ENCODE measurements around the gene MGA.

MGA gene

DNA sequence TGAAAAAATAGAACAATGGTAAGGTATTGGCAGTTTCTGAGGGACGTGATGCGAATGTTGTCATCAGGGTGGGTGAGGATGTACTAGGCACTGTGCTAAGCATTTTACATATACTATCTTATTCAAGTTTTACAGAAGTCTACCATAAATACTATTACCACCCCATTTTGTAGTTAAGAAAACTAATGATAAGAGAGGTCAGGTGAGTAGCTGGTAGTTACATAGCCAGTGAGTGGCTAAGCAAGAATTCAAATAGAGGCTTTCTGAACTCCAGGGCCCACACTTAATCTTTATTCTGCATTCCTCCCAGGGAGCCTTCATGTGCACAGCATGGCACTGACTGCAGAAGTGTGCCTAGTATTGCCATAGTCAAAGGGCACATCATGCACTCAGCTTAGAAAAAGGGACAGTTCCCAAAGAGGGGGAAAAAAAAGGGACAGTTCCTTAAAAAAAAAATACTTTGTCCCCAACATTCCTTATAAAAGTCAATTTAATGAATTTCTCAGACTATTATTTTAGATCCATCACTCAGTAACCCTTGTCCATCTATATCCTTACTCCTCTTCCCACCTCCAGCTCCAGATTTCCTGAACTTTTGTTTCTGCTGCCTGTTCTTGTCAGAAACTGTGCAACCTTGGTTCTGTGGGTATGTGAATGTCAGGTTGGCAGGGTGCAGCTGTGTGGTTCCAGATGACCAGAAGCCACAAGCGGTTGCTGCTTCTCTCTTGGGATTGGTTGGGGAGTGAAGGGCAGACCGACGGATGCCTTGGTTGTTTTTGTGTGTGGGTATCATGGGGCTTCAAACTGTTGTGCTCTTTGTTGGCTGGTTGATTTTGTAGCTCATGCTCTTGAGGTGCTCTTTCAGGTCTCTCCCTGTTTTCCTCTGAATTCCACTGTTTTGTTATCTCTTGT lies 122.4 kb downstream of the MGA start:
- no peak for DNase-seq (ENCODE audit: low read depth in 2 of 2)

DNA sequence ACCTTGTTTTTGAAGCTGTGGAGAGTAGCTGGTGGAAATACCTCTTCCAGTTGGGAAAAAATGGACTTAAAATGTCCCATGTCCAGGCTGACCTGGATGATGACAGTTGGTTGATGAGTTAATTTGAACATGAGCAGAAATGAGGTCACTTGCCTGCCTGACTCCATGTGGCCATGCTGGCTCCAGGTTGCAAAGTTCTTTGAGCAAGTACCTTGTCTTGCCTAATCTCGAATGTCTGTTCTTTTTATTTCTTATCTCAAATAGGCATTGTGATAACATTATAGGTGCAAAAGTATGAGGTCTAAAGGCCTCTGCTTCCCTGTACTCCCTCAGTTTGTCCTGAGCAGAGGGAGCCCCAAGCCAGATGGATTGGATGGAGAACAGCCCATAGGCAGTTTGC lies 123.1 kb downstream of the MGA start:
- no peak for DNase-seq (ENCODE audit: low read depth in 2 of 2)

DNA sequence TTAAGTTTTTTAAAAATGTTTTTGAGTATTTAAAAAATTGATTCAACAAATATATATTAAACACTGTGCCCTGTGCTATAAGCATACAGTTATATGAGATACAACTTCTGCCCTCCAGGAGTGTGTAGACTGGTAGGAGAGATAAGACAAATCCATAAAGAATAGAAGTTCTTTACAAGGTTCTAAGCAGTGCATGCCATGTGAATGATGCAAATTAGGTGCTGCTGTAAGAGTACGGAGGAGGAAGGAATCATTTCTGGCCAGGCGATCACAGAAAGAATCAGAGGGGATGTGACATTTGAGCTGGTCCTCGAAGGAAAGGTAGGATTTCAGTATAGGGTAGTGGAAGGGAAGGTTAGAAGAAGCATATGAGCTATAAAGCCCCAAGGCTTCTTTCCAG lies 128.1 kb downstream of the MGA start:
- DNase-seq (ENCODE audit: low read depth in 2 of 2), result no peak

DNA sequence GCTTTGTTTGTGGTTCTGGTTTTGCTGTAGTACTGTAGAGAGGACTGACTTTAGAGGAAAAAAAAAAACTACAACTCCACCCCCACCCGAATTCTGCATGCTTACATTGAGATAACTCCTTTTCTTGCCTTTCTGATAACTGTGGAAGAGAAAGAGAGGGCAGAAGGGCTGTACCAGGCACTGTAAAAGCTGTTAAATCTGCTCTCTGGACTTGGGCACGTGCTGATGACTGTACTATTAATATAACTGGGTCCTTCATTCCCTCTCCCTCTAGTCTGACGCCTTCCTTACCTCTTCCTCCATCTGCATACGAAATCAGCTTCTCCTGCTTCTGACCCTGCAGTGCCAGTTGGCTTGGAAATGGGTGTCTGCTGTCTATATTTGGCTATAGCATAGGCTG lies 129.0 kb downstream of the MGA start:
- no peak for DNase-seq (ENCODE audit: low read depth in 2 of 2)

DNA sequence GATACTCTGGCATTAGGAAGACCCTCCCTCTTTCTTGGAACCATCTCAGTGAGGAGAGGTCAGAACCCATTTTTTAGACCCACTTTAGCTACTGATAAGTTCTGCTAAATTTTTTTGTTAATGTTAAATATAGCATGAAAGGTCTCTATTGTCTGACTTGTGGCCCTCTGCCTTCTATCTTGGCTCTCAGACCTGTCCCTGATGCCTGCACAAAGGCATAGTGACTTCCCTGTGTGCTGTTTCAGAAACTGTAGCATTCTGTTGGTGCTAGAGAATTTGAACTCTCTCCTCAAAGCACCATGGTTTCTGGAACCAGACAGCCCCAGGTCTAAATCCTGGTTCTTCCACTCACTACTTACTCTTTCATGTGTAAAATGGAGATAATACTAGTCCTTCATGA lies 129.5 kb downstream of the MGA start:
- DNase-seq (ENCODE audit: low read depth in 2 of 2), result no peak

DNA sequence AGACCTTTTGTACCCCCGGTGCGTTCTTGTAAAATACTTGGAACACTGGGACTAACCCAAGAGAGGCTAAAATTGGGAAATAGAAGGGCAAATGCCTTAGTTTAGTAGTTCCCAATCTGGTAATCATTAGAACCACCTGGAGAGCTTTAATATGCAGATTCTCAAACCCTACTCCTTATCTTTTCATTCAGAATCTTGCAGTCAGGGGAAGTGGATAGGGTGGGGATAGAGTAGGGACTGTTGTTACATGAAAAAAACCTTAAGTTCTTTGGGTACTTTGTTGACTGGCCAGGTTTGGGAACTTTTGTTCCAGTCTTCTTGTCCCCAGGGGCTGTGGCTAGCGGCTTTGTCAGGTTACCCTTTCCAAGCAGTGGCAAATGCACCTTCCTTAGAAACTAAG lies 130.0 kb downstream of the MGA start:
- DNase-seq (ENCODE audit: low read depth in 2 of 2), result no peak

DNA sequence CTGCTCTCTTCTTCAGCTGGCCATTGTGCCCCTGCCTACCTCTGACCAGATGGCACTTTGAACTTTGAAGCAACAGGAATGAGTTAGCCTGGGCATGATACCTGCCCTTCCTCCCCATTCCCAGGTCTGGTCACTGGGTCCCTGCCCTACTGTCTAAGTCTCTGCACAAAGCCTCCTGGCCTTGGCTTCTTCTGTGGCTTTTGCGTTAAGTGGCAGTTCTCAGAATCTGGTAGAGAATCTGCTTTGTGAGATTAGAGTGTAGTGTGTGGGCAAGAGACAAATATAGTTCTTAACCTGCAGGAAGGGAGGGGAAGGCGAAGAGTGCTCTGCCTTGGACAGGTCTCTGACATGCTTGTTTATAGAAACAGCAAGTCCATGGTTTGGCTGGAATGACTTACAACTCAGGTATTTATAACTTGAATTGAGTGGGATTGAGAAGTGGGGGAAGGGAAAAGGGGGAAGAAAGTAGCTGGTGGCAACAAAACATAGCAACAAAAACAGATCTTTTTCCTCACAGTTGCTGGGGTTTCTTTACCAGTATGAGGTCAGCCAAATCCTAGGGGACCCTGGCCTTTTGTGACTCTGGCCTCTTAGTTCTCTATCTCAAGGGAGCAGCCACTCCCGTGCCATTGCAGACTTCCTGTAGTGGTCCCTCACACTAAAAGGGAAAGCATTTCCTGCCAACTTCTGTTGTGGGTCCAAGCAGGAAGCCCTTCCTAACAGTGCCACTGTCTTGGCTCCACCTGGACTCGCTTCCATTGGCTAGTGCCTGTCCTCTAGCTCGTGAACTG lies 130.7 kb downstream of the MGA start:
- no peak for DNase-seq (ENCODE audit: low read depth in 2 of 2)

DNA sequence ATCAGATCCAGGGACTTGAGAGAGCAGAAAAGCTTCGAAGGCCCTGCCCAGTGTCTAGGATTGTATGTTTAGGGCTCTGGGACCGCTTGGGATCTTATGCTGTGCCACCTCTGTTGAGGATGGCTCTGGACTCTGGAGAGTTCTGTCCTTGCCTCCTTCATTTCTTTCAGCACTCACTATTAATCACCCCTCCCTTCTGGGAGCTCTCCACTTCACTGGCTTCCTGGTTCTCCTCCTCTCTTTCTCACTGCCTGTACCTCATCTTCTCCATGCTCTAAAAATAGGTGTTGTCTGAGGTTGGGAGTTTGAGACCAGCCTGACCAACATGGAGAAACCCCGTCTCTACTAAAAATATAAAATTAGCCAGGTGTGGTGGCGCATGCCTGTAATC lies 131.3 kb downstream of the MGA start:
- no peak for DNase-seq (ENCODE audit: low read depth in 2 of 2)

DNA sequence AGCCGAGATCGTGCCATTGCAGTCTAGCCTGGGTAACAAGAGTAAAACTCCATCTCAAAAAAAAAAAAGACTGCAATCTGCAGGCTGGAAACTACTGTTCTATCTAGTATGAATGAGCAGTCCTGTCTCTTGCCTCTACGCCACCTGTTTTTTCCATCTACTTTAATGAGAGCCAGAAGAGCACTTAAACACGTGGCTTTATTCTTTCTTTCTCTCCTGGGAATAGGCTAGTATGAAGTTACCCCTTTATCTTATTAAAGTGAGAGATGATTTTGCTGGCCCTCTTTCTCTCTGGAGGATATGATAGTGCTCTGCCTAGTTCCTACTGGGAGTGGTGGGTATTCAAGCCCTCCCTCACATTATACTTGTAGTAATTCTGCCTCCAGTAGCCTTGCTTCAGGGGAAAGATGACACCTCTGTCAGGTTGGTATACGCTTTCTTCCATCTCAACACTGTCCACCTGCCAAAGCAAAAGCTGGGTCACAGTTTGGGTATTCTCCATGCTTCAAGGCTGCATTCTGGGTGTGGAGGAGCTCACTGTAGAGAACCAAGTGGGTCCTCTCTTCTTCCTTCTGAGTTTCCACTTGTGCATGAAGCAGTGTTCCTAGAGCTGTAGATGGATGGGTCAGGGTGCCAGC lies 131.9 kb downstream of the MGA start:
- DNase-seq (ENCODE audit: low read depth in 2 of 2), result no peak

DNA sequence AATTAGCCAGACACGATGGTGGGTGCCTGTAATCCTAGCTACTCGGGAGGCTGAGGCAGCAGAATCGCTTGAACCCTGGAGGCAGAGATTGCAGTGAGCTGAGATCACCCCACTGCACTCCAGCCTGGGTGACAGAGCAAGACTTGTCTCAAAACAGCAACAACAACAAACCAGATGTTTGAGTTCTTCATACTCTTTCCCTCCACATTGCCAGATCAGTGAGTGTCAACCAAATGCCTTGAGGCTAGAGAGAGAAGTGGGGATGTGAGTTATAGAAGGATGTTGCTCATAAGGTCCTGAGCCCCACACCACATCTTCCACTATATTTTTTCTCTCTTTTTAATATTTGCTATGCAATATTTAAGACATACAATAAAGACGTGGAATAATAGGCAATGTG lies 133.9 kb downstream of the MGA start:
- DNase-seq (ENCODE audit: low read depth in 2 of 2), result no peak

DNA sequence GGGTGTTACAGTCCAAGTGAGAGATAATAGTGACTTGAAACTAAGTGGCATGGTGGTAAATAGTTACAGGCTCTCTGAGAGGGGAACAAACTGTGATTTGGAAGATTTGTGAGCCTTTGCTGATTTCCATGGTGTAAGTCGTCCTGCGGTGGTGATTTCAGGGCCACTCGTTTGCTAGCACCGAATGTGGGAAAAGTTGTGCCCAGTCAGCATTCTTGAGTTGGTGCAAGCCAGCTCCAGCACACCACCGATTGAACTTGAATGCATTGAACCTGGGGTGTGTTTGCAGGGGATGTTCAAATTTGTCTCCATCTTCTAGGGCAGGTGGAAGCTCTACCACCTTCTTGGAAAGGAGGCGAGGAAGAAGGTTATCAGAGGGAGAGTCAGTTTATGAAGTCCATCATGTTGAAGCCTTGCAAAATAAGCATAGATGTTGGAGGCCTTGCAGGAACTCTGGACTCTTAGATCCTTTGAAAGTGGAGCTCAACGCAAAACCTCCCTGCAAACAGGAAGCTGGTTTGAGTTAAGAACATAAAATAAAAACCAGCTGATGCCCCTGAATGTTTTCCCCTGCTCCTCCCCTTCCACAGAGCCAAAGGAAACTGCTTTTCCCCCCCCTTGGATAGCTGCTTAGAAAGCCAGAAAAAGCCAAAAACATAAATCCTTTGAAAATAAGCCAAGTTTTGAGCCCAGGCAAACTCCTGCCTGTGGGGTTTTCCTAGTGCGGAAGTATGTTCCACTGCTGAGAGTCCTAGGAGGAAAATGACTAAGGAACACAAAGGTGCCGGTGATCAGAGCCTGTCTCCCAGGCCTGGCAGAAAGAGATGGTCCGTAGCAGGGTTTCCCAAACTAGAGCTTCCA lies 136.0 kb downstream of the MGA start:
- no peak for DNase-seq (ENCODE audit: low read depth in 2 of 2)

DNA sequence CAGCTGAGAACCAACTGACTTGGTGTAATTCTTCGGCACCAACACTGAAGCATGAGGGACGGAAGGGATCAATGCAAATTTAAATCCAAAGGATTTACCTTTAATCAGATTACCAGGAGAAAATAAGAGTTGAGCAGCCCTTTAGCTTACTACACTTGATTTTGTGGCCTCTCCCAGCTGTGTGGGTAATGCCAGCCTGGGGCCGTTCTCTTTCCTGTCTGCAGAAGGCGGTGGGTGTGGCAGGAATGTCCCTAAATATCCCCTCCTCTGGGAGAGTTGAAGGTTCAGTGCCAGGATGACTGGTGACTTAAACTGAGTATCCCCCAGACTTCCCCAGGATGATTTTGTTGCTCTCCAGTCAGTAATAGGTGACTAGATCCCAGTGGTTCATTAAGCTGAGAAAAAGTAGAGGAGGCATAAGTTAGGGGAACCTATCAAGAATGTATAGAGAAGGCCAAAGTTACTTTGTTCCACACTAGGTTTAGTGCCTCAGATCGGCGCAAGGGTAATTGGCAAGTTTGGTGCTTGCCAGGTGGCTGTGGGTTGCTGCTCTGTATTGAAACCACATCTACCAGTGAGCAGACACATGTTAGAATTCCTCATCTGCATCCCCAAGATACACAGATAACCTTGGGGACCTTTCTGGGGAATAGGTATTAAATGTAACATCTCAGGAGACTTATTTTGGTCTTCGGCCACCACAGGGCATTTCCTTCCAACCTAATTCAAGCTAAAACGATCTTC lies 137.2 kb downstream of the MGA start:
- no peak for DNase-seq (ENCODE audit: low read depth in 2 of 2)

DNA sequence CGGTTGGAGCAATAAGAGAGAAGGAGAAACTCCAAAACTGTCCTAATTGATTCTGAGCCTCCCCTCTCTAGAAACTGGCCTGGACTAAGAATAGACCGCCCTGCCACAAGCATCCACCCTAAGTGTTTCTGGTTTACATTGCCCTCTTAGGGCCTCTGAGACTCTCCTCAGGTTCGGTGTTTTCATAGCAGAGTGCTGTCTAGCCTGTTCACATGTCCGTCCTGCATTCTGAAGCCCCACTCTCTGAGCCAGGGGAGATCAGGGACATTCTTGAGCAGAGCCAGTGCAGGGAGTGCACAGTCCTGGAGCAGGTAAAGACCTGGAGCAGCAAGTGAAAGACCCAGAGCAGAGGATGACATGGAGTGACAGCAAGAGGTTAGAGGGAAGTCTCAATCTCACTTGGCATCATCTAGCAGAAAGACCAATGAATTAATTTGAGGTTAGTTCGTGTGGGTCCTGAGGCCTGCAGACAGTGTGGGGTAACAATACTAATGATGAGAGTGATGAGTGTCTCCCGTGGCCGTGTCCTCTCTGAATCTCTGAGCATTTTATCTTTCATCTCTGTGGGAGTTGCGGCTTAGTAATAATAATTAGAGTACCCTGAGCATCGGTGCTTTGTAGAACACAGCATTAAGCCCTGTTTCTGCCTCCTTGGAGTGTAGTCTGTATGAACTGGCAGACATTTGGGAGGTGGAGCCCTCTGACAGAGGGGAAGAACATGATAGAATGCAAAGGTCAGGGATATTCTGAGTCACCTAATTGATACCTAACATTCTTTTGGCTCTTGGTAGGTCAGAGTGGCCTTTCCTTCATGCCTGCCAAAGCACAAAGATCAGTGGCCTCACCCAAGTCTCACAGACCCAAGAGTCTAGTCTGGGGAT lies 138.6 kb downstream of the MGA start:
- DNase-seq (ENCODE audit: low read depth in 2 of 2), result no peak

DNA sequence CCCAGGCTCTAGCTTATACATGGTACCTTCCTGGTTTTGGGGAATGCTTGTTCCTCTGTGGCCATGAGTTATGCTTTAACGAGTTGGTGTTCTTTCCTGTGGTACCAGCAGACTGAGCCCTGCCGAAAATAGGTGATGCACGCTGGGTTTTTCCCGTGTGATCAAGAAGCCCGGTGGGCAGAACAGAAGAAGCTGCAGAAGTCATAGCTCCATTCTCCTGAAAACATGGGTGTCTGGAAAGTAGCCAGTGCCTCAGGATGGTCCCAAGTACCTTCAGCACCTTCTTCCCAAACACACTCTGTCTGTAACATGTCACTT lies 139.2 kb downstream of the MGA start:
- no peak for DNase-seq (ENCODE audit: low read depth in 2 of 2)

DNA sequence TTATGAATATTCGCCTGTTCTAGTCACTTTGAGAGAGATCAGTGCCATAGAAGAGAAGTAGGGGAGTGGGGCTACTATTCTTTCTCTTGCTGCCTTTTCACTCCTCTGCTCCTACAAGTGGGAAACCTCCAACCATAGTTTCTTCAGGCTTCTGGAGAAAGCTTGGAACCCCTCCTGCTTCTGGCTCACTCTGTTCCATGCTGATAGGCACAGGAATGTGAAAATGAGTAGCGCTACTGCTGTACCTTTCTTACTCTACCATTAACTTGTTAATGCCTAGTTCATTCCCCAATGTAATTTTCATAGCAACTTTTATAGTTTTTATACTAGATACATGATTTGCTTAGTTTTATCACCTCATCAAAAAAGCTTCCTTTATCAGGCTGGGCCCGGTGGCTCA lies 141.0 kb downstream of the MGA start:
- DNase-seq (ENCODE audit: low read depth in 2 of 2), result no peak

DNA sequence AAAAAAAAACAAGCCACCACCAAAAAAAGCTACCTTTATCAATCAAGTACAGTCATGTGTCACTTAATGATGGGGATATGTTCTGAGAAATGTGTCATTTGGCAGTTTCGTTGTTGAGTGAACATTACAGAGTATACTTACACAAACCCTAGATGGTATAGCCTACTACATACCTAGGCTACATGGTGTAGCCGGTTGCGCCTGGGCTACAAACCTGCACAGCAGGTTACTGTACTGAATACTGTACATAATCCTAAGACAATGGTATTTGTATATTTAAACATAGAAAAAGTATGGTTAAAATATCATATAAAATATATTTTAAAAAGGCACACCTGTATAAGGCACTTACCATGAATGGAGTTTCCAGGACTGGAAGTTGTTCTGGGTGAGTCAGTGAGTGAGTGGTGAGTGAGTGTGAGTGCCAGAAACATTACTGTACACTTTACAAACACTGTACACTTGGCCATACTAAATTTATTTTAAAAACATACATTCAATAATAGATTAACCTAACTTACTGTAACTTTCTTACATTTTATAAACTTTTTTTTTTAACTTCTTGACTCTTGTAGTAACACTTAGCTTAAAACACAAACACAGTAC lies 141.7 kb downstream of the MGA start:
- no peak for DNase-seq (ENCODE audit: low read depth in 2 of 2)

DNA sequence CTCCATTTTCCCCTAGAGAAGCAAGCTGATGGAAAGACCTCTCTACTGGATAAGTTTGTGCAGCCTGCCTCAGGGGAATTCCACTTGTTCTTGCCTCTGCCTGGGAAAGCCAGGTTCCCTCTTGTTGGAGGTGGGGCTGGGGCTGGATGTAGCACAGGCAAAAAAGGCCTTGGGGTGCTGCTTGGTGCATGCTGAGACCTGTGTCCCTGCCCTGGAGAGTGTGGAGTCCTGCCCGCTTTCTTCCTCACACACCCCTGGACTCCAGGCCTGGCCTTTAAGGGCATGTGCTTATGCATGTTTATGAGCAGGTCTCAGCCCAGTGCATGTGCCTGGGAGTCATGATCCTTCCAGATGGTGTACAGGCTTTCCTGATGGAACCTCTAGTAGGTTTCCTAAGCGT lies 144.2 kb downstream of the MGA start:
- no peak for DNase-seq (ENCODE audit: low read depth in 2 of 2)

DNA sequence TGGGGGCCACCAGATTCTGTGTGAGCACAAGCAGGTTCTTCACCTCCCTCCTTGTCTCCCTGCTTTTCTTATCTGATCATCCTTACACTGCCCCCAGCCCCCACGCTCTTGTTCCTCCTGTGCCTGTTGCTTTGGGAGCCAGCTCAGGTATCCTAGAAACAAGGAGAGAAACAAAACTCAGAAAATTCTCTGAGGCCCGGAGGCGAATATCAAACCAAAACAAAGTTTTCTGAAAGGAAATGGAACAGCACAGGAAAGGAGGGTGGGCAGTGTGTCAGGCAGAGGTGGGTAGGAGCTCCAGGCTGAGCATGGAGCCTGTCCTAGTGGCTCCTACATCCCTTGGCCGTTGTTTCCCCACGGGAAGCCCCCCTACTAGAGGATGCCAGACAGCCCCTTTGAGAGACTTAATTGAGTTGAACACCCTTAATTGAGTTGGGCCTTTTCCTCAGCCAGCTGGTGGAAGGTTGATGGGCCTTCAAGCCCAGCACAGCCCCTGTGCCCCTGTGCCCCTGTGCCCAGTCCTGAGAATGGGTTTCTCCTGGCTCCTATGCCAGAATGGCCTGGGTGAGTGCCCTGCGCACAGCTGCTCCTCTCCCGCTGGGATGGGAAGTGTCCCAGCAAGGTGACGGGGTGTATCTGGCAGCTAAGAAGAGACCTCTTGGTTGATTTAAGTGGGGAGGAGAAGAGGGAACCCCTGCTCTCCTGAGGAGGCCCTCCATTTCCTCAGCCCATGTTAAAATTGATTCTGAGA lies 144.9 kb downstream of the MGA start:
- no peak for DNase-seq (ENCODE audit: low read depth in 2 of 2)

DNA sequence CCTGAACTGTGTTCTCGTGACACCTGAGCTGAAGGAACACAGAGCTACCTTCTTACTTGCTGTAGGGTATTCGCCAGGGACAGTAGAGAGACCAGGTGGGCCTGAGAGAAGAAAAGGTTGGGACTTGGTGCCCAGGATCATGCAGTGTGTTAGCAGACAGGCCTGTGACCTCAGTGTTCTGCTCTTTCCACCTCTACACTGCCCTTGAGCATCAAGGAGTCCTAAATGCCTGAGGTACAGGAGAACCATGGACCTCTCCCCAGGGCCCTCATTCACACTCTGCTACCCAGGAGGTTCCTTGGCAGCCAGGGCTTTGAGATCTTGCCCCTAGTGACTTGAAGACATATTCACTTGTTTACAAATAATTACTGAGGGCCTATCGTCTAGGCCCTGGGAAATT lies 145.5 kb downstream of the MGA start:
- DNase-seq (ENCODE audit: low read depth in 2 of 2), result no peak
